GM12878 (cell line): ENCODE results near the gene ATP1A3. TPM values are rescaled to one million over a fixed set of nuclear protein-coding genes. Genes with fewer than 3 reads are reported as not detected.

ENCODE experiments used
- CEBPB ChIP-seq, 2 experiments: fragments of 150-350 bp in 1 of 2; IDR thresholded peaks; 2 replicates each; pipeline ENCODE4 v1.6.1; 2012 to 2014; ENCODE audit warnings: low read depth in 2 of 2, low read length in 2 of 2, borderline replicate concordance in 1 of 2, inconsistent platforms in 1 of 2
- FOXM1 ChIP-seq: IDR thresholded peaks from 2 replicates; pipeline ENCODE4 v1.6.1; 2012; ENCODE audit warnings: low read depth, mild to moderate bottlenecking, inconsistent platforms, low read length, moderate library complexity
- IRF4 ChIP-seq: IDR thresholded peaks from 2 replicates; pipeline ENCODE4 v1.6.1; 2011; ENCODE audit warnings: low read depth, low read length
- JUNB ChIP-seq: IDR thresholded peaks from 2 replicates; pipeline ENCODE4 v1.6.1; 2016; ENCODE audit warnings: antibody characterized with exemption, mild to moderate bottlenecking
- KAT2A ChIP-seq: conservative IDR thresholded peaks from 2 replicates; pipeline ENCODE4 v1.6.1; 2011; ENCODE audit warnings: low read depth, low read length; ENCODE audit not compliant: control insufficient read depth
- NR2C2 ChIP-seq: IDR thresholded peaks from 2 replicates; pipeline ENCODE4 v1.6.1; 2011; ENCODE audit warnings: borderline replicate concordance, low read depth; ENCODE audit not compliant: control insufficient read depth, insufficient read length
- POLR2AphosphoS5 ChIP-seq: IDR thresholded peaks from 2 replicates; pipeline ENCODE4 v1.6.1; 2011; ENCODE audit warnings: mild to moderate bottlenecking, low read length, inconsistent platforms
- SIX5 ChIP-seq: IDR thresholded peaks from 2 replicates; pipeline ENCODE4 v1.6.1; 2011; ENCODE audit warnings: mild to moderate bottlenecking, low read depth, low read length, moderate library complexity; ENCODE audit not compliant: severe bottlenecking
- SRF ChIP-seq, 2 experiments: IDR thresholded peaks; 2 replicates each; pipeline ENCODE4 v1.6.1; 2011; ENCODE audit warnings: low read depth in 2 of 2, low read length in 2 of 2, mild to moderate bottlenecking in 1 of 2, moderate library complexity in 1 of 2
- TCF7 ChIP-seq: IDR thresholded peaks from 2 replicates; pipeline ENCODE4 v1.6.1; 2014; ENCODE audit warnings: antibody characterized with exemption, borderline replicate concordance
- ZNF384 ChIP-seq: IDR thresholded peaks from 2 replicates; pipeline ENCODE4 v1.6.1; 2012; ENCODE audit warnings: low read depth, mild to moderate bottlenecking, low read length, improper control_type of control experiment, borderline replicate concordance
- polyA plus RNA-seq, 11 experiments: library from polyadenylated mRNA; depleted of rRNA in 4 of 11; unstranded in 6 of 11; stranded (reverse) in 5 of 11; fragments of >200 nt; fragmentation: Nextera tagmentation in 4 of 11; fragmentation: Illumina TruSeq in 1 of 11; extraction: Ambion mirVana in 4 of 11; extraction: Trizol in 1 of 11; gene quantifications; 1 replicate in 1 of 11; 2 replicates in 10 of 11; pipeline versions ENCODE4 v1.2.1 to v1.2.3, GENCODE V29; 2011 to 2016; ENCODE audit warnings: inconsistent platforms in 2 of 11, missing spikeins in 2 of 11, low read depth in 1 of 11
- total RNA-seq, 4 experiments: library from RNA; depleted of rRNA in 3 of 4; stranded (reverse); fragments of >200 nt in 3 of 4; fragmentation: Illumina TruSeq in 1 of 4; extraction: Trizol in 1 of 4; gene quantifications; 2 replicates each; pipeline versions ENCODE4 v1.2.1 to v1.2.3, GENCODE V29; 2013 to 2021
- TF ChIP-seq, protein P1 (sequence below): fragments of 450-650 bp; formaldehyde crosslinking; IDR thresholded peaks from 2 replicates; pipeline ENCODE4 v1.5.0; 2022; ENCODE audit warnings: mild to moderate bottlenecking, missing genetic modification characterization
- TF ChIP-seq, protein P2 (sequence below): fragments of 450-650 bp; IDR thresholded peaks from 2 replicates; pipeline ENCODE4 v1.6.1; 2017; ENCODE audit warnings: mild to moderate bottlenecking

Gene ATP1A3
- total and polyA plus RNA-seq, 10 of the 15 experiments (the other 5 are each of a cell fraction or from before 2014, with no cell fraction given) = 0.17 to 0.86 (median 0.32) TPM; not detected in 2

- TF ChIP-seq, protein P1, sequence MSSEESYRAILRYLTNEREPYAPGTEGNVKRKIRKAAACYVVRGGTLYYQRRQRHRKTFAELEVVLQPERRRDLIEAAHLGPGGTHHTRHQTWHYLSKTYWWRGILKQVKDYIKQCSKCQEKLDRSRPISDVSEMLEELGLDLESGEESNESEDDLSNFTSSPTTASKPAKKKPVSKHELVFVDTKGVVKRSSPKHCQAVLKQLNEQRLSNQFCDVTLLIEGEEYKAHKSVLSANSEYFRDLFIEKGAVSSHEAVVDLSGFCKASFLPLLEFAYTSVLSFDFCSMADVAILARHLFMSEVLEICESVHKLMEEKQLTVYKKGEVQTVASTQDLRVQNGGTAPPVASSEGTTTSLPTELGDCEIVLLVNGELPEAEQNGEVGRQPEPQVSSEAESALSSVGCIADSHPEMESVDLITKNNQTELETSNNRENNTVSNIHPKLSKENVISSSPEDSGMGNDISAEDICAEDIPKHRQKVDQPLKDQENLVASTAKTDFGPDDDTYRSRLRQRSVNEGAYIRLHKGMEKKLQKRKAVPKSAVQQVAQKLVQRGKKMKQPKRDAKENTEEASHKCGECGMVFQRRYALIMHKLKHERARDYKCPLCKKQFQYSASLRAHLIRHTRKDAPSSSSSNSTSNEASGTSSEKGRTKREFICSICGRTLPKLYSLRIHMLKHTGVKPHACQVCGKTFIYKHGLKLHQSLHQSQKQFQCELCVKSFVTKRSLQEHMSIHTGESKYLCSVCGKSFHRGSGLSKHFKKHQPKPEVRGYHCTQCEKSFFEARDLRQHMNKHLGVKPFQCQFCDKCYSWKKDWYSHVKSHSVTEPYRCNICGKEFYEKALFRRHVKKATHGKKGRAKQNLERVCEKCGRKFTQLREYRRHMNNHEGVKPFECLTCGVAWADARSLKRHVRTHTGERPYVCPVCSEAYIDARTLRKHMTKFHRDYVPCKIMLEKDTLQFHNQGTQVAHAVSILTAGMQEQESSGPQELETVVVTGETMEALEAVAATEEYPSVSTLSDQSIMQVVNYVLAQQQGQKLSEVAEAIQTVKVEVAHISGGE (CRISPR knock-in tag) = no peak
- TF ChIP-seq POLR2AphosphoS5 (no peak), NR2C2 (no peak), CEBPB (IDR thresholded peaks at IDR 0.05; ENCODE audit: borderline replicate concordance in 1 of 2, low read depth in 2 of 2, low read length in 2 of 2) (no peak), ZNF384 (no peak), TCF7 (no peak), SIX5 (no peak), JUNB (no peak), IRF4 (no peak), SRF (IDR thresholded peaks at IDR 0.05; ENCODE audit: low read depth in 2 of 2, low read length in 2 of 2) (no peak), KAT2A (no peak), FOXM1 (no peak)
- TF ChIP-seq, protein P2, sequence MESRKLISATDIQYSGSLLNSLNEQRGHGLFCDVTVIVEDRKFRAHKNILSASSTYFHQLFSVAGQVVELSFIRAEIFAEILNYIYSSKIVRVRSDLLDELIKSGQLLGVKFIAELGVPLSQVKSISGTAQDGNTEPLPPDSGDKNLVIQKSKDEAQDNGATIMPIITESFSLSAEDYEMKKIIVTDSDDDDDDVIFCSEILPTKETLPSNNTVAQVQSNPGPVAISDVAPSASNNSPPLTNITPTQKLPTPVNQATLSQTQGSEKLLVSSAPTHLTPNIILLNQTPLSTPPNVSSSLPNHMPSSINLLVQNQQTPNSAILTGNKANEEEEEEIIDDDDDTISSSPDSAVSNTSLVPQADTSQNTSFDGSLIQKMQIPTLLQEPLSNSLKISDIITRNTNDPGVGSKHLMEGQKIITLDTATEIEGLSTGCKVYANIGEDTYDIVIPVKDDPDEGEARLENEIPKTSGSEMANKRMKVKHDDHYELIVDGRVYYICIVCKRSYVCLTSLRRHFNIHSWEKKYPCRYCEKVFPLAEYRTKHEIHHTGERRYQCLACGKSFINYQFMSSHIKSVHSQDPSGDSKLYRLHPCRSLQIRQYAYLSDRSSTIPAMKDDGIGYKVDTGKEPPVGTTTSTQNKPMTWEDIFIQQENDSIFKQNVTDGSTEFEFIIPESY = no peak
Measured at GRCh38 chr19:41990028-41990427, 4.0 kb downstream of the ATP1A3 start (continued).
